NCI-H1105 (cell line): ENCODE measurements around the gene ZBTB7C.

Experiments
- DNase-seq: peaks from one replicate; lab custom pipeline; 2025; lab: John Stamatoyannopoulos, UW

ZBTB7C gene

DNA sequence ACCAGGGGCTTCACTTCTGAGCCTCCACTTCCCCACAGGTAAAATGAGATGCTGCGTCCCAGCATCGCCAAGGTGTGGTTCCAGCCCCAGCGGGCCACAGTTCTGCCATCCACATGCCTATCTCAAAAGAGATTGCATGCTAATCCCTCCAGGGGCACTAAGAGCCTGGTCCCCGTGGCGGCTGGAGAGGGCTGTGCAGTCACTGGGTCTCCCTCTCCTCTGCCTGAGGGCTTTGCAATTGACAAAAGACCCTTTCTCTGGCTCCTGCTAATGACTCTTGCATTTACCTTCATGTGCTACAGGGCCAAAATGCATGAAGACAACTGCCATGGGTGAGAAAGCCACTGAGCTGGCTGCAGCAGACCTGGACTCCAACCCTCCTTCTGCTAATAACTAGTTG, 18.5 kb downstream of the ZBTB7C start:
- DNase-seq: no peak

DNA sequence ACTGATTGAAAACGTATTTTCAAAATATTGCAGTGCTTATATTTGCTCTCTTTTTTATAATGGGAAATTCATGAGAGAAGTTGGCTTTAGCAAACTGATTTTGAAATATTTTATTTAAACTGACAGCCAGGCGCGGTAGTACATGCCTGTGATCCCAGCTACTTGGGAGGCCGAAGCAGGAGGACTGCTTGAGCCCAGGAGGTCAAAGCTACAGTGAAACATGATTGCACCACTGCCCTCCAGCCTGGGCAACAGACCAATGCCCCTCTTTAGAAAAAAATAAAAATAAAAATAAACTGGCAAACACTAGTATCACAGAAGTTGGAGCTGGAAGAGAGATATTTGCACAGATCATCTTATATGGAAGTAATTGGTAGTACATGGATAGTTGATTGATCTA, 20.7 kb downstream of the ZBTB7C start:
- no peak for DNase-seq

DNA sequence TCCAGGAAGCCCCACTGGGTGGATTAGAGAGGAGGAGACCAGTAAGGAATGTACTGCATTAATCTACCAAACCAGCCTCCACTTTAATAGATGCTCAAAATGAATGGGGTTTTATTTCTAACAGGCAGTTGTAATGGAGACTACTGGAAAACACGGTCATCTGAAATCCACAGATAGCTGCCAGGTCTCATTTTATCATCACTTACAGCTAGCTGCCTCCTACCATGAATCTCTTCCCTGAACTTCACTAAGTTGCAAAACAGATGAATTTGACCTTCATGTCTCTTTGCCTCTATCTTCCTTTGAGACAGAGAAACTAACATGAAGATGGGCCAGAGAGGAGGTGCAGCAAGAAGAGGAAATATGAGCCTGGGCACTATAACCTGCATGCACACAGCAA, 21.9 kb downstream of the ZBTB7C start:
- DNase-seq: no peak

DNA sequence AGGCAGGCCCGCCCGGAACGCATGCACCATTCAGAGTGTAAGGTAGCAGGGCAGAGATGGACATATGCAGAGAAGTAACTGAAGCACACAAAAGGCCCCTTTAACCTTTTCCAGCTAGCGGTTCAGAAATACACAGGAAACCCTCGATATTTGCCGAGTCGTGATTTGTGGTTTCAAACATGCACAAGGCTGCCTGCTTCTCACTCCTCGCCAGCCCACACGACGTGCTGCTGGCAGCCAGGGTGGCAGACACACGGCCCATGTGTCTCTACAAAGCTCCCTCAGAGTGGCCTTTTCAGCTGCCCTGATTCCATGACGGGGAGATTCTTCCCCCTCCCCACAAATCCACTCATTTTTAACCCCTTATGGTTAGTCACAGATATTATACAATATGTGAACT, 23.6 kb downstream of the ZBTB7C start:
- no peak for DNase-seq

DNA sequence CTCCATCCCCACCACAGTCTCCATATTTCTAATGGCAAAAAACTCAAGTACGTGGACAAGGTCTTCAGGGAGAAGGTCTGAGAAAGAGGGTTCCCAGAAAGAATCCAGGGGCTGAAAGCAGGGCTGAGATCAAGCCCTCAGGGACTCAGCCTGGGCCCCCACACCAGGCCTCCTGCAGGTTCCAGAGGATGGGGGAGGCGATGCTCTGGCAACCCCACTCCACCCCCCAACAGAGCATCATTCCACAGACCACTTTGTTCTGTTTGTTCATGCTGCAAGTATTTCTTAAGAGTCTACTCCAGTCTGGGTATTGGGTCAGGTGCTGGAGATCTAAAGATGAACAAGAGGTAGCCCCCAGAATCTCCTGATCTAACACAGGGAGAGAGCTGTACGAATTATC, 32.2 kb downstream of the ZBTB7C start:
- DNase-seq: no peak

DNA sequence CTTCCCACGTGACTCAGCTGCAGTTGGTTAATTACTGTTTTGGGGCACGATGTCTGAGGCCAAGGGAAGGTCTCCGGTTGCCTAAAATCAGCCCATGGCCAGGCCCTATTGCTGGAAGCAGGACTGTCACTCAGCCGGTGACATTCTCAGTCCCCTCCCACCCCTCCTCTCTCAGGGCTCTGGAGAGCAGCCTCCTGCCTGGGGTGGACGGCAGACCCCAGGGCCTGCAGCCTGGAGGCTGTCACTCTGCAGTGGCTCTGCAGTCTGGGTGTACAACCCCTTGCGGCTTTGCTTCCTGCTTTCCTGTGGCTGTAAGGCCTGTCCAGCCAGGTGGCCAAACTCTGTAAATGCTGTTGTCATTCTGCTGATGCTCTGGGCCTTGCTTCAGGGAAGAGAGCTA, 32.8 kb downstream of the ZBTB7C start:
- no peak for DNase-seq

DNA sequence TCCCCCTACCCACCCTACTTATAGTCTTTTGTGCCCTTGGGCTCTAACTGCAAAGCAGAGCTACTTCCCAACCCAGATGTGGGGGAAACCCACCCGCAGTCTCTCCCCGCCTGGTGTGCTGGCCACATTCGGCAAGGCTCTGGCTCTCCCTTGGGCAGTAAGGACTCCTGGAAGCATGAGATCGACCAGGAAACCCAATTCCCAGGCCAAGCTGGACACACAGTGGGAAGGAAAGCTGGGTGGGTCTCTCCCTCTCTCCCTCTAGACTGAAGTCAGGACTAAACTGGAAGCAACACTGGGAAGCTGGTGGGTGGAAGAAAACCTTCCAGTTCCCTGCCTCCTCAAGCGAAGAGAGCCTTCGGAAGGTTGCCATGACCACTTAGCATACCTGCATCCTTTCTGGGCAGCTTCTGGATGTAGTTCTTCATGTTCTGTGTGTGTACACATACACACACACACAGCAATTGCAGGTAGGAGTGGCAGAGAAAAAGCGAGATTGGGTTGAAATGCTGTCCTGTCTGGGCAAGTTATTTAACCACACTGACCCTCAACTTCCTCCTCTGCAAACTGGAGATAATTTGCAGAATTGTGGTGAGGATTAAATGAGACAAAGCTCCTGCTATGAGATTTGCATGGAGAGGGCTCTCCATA, 33.9 kb downstream of the ZBTB7C start:
- no peak for DNase-seq

- no peak for DNase-seq
Measured at GRCh38 chr18:48374423-48375149, 34.6 kb downstream of the ZBTB7C start.

- no peak for DNase-seq
Measured at GRCh38 chr18:48371854-48372602, 37.2 kb downstream of the ZBTB7C start.

GRCh38 chr18:48367557-48367956, 41.6 kb downstream of the ZBTB7C start:
- no peak for DNase-seq

- DNase-seq: no peak
Measured at GRCh38 chr18:48365965-48366364, 43.2 kb downstream of the ZBTB7C start.

DNA sequence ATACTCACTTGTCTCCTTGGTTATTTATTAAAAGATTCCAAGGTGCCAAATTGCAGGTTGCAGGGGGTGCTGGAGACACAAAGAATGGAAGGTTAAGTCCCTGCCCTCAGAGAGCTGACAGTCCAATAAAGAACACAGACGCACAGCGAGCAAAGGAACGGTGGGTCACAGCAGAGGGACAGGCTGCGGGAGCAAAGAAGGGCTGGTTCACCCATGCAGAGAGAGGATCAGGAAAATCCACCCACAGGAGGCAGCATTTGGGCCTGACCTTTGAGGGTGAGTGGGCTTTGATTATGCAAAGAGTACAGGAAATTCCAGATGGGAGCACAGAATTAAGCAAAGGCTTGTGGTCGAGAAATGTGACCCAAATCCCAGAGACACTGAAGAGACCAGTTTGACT, 45.0 kb downstream of the ZBTB7C start:
- DNase-seq: no peak

DNA sequence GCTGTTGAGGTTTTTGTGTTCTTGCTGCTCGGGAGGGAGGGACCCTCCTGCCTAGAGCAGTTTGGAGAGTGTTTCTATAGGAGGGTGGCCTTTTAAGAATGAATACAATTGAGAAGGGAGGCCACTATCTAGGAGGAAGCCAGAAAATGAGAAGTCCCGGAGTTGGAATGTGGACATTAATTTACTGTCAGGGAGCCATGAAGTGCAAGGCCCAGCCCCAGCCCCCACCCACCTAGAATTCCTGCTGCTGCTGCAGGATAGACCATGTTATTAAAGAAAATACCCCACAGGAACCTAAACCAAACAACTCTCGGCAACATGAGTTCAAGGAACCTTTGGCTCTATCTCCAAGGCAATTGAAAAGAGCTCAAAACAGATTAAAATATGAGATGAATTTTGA, 46.0 kb downstream of the ZBTB7C start:
- no peak for DNase-seq

DNA sequence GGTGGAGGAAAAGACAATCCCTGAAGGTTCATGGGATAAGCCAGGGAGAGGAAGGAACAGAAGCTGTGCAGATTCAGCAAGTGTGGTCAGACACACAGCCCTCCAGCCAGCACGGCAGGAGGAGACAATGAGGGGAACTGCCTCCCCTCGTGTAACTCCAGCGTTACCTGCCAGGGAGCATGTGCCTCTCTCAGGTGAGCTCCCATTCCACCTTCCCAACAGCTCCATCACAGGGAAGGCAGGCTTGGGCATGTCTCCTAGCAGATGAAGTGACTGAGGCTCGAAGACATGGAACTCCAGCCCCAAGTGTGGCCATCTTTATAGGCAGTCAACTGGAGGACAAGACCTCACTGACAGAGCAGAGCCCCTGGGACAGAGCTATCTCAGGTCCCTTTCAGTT, 47.4 kb downstream of the ZBTB7C start:
- no peak for DNase-seq

DNA sequence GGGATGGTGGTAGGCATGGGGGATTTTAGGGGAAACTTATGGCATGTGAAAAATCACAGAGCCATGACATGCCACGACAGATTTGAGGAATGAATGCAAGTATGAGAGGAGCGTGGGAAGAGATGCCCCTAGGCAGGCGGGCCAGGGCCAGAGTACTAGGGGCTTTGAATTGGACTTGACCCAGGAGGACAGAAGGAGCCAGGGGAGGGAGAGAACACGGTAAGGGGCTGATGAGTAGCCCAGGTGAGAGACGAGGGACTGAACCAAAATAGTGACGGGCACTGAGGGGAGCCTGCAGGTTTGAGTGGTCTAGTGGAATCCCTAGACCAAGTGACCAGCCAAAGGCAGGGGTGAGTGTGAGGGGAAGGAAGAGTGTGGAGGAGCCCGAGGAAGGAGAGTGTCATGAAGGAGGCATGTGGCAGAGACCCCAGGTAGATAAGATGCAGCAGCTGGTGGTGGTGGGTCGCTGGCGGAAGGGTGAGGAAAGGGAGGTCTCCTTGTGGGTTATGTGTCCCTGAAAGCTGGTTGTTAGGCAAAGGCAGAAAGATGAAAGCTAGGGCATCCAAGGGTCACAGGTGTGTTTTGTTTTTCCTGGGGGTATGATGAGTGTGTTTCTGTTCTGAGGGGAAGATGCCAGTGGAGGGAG, 48.7 kb downstream of the ZBTB7C start:
- no peak for DNase-seq

DNA sequence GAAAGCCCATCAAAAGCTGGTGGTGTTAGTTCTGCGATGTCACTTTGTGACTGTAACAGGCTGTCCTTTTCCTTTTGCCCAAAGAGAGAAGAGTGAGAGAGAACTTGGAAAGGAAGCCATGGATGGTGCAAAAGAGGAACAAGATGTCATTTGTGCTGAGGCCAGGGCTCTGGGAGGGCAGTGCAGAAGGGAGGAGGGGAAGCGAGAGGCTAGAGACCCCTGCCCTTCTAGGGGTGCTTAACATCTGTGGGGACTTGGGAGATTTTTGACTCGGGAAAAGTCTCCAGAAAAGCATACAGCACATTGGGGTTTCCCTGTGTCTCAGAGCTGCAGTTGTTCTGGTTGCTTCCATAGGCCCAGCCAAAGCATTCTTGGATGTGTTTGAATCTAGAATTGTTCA, 49.6 kb downstream of the ZBTB7C start:
- DNase-seq: no peak

- no peak for DNase-seq
Measured at GRCh38 chr18:48358868-48359267, 50.3 kb downstream of the ZBTB7C start.

DNA sequence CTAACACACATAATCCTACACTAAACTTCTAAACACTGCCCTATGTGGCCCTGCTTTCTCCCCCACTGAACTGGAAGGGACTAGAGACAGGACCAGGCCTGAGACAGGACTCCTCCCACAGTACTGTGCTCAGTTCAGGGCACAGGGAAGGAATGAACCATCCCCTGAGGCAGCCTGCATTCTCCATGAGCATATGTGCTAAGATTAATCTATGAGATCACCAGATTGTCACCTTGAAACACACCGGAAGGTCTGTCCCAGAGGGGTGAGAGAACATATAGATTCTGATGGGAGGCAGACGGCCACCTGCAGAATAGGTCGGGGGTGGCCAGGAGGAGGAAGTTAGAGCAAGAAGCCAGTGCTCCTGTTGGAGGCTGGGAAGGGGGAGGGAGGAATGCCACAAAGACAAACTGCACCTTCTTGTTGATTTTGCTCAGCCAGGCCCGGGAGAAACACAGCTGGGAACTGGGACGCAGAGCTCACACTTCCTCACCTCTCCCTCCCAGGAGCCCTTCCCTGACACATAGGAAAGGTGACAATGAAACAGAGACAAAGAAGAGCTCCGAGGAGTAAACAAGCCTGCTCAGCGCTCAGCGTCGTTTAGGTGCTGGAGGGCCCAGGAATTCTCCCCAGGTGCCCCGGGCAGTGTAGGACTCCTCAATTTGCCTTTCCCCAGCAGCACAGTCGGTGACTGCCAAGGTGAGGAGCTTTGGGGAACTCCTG, 52.1 kb downstream of the ZBTB7C start:
- DNase-seq: no peak

DNA sequence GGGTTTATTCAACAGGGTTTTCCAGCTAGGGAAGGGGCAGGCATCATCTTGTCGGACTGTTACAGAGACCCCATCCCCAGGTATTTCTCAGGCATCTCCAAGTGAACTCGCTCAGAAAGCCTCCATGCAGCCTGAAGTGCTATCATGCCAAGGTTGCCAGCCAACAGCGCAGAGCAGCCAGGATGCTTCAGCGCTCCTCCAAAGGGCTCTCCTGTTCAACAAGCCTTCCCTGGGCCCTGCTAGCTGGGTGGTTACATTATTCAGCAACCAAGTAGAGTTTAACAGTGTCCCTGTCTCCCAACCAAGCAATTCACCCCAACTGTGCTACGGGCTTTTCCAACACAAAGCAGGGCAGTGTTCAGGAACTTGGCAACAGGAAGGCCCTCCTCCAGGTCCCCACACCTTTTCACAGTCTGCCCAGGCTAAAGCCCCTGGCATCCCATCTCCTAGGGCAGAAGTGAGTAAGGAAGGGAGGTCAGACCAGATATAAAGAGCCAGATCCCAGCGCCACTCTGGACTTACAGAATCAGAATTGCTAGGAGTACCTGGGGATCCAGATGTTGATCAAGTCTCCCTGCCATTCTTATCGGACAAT, 52.9 kb downstream of the ZBTB7C start:
- DNase-seq: no peak

DNA sequence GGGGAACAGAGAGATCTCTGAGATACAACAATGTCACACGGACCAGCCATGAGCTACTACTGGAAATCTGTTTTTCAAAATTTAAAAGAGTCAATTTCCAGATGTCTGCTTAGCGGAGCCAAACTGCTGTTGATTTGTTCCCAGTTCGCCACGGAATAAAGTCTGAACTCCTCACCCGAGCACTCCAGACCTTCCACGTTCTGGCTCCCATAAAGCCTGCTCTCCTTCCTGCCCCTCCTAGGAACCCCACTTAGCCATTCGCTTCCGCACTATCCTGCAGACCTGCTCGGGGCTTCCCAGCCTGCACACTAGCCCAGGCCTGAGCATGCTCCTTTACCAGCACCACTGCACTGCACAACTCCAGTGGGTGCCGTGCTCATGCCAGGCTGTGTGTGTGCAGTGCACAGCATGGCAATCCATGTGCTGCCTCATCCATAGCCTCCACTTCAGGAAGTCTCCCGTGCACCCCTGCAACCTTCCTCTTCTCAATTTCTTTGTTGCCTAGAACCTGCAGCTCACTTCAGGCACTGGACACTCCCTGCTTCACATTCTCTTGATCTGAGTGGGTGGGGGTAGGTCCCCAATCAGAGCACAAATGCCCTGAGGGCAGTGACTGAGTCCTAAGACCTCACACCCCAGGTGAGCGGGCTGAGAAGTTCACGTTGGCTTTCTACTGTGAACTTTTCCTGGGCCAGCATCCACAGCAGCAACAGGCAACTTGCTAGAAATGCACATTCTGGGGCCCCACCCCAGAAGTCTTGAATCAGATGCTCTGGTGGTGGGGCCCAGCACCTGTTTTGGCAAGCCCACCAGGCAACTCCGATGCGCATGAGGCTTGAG, 53.7 kb downstream of the ZBTB7C start:
- DNase-seq: no peak

DNA sequence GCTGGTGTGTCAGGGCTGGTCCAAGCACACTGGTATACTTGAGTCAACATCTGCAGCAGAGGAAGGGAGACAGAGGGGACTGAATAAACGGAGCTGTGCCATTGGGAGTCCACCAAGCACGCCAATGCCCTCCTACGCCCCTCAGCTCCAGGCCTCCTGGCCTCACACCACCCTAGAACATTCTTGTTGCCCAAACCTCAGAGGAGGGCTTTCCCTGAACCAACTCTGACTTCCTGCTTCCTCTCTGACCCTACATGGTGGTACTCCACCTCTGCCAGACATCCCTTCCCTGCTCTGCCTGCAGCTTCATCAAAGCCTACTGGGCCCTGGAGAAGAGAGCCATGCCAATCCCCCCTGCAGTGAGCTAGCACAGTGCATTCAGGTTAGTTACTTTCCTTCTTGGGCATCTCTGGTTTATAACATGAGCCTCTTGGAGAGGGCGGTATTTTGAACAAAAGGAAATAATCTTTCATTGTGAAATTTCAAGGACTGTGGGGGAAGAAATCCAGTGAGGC, 54.4 kb downstream of the ZBTB7C start:
- DNase-seq: no peak
